H1 (cell line): ENCODE data around the gene CHMP1B. TPM values are rescaled to one million over a fixed set of nuclear protein-coding genes. Genes with fewer than 3 reads are reported as not detected.
A peak's percentile ranks its signal among the peaks of the same experiment; 100 is the strongest.

Experiments
- CTCF ChIA-PET: fragments of 300-600 bp; sonication (Branson Sonifier 250); formaldehyde crosslinking; loops from one replicate; lab custom pipeline; 2021; ENCODE audit not compliant: partially characterized antibody; lab: Charles Lee
- POLR2A ChIA-PET: fragments of 300-600 bp; sonication (Branson Sonifier 250); formaldehyde crosslinking; loops from one replicate; lab custom pipeline; 2021; ENCODE audit warnings: inconsistent platforms; ENCODE audit not compliant: partially characterized antibody; lab: Charles Lee
- DNase-seq, 2 experiments: peaks; one replicate each; pipeline versions ENCODE4 v3.0.0 to v3.0.0-alpha.2; 2010 to 2022; ENCODE audit warnings: low spot score in 2 of 2, low read depth in 1 of 2, mixed read lengths in 1 of 2
- FAIRE-seq: peaks from 2 replicates; lab custom pipeline; 2011; peaks lifted over from hg19 to GRCh38; lab: Jason Lieb, UNC
- H2AFZ ChIP-seq: 2 replicates; pipeline ENCODE4 v1.8.1; 2012; ENCODE audit warnings: low read length, inconsistent platforms
- H2AK5ac ChIP-seq: 2 replicates; pipeline ENCODE4 v1.6.1; 2013; ENCODE audit warnings: low read depth, low read length
- H2BK120ac ChIP-seq: replicated peaks from 2 replicates; pipeline ENCODE3; 2013; ENCODE audit warnings: low read depth, low read length, inconsistent platforms
- H2BK12ac ChIP-seq: 2 replicates; pipeline ENCODE4 v1.6.1; 2013; ENCODE audit warnings: low read depth, low read length
- H2BK15ac ChIP-seq: 2 replicates; pipeline ENCODE4 v1.6.1; 2013; ENCODE audit warnings: low read length
- H2BK20ac ChIP-seq: 2 replicates; pipeline ENCODE4 v1.6.1; 2013; ENCODE audit warnings: low read length
- H2BK5ac ChIP-seq: 2 replicates; pipeline ENCODE4 v1.6.1; 2013; ENCODE audit warnings: low read depth, low read length
- H3K14ac ChIP-seq: 2 replicates; pipeline ENCODE4 v1.6.1; 2013; ENCODE audit warnings: inconsistent platforms; ENCODE audit not compliant: insufficient read length
- H3K18ac ChIP-seq: 2 replicates; pipeline ENCODE4 v1.6.1; 2013; ENCODE audit warnings: low read length; ENCODE audit errors: extremely low read depth
- H3K23ac ChIP-seq: 2 replicates; pipeline ENCODE4 v1.6.1; 2013; ENCODE audit warnings: inconsistent platforms; ENCODE audit not compliant: insufficient read length
- H3K23me2 ChIP-seq: 2 replicates; pipeline ENCODE4 v1.6.1; 2013; ENCODE audit warnings: low read depth, low read length
- H3K27ac ChIP-seq: 2 replicates; pipeline ENCODE4 v1.6.1; 2011; ENCODE audit warnings: low read depth, low read length, inconsistent platforms
- H3K27me3 ChIP-seq, 4 experiments: replicated peaks in 1 of 4; 1 replicate in 1 of 4; 2 replicates in 3 of 4; pipeline versions ENCODE4 v1.6.1 to v1.8.1; 2011 to 2013; ENCODE audit warnings: low read length in 3 of 4, mild to moderate bottlenecking in 3 of 4, inconsistent platforms in 2 of 4, mixed read lengths in 2 of 4, moderate library complexity in 1 of 4; ENCODE audit not compliant: control insufficient read depth in 3 of 4, insufficient read depth in 3 of 4; ENCODE audit errors: extremely low read depth in 1 of 4
- H3K36me3 ChIP-seq, 4 experiments: 2 replicates each; pipeline versions ENCODE4 v1.6.1 to v1.8.1; 2011 to 2013; ENCODE audit warnings: mild to moderate bottlenecking in 4 of 4, low read length in 3 of 4, moderate library complexity in 2 of 4, control low read depth in 1 of 4, inconsistent platforms in 1 of 4; ENCODE audit not compliant: insufficient read depth in 4 of 4, control insufficient read depth in 2 of 4
- H3K4ac ChIP-seq: replicated peaks from 2 replicates; pipeline ENCODE3; 2013; ENCODE audit warnings: low read length, low read depth, mixed read lengths, inconsistent platforms; ENCODE audit not compliant: insufficient read length
- H3K4me1 ChIP-seq, 4 experiments: replicated peaks in 1 of 4; 1 replicate in 1 of 4; 2 replicates in 3 of 4; pipeline versions ENCODE4 v1.6.1 to v1.8.1; 2011 to 2013; ENCODE audit warnings: low read length in 3 of 4, inconsistent platforms in 2 of 4, mixed read lengths in 1 of 4; ENCODE audit not compliant: insufficient read depth in 4 of 4, control insufficient read depth in 3 of 4
- H3K4me2 ChIP-seq, 2 experiments: 2 replicates each; pipeline versions ENCODE4 v1.6.1 to v1.8.1; 2011 to 2013; ENCODE audit warnings: low read depth in 2 of 2, low read length in 2 of 2, control low read depth in 1 of 2, inconsistent platforms in 1 of 2, mild to moderate bottlenecking in 1 of 2; ENCODE audit not compliant: insufficient read depth in 1 of 2
- H3K4me3 ChIP-seq, 4 experiments: fragments of 200-600, 300-600 bp in 1 of 4; sonication (generic), shearing (Covaris generic), sonication (Bioruptor Twin) in 1 of 4; 2 replicates each; pipeline versions ENCODE4 v1.5.1 to v1.8.1; 2011 to 2016; ENCODE audit warnings: low read length in 4 of 4, low read depth in 3 of 4, control low read depth in 2 of 4, inconsistent platforms in 2 of 4, mild to moderate bottlenecking in 2 of 4, mixed read lengths in 1 of 4, moderate library complexity in 1 of 4; ENCODE audit not compliant: insufficient read depth in 2 of 4; ENCODE audit errors: extremely low read depth in 1 of 4
- H3K56ac ChIP-seq: replicated peaks from 2 replicates; pipeline ENCODE3; 2013; ENCODE audit warnings: low read depth, mild to moderate bottlenecking, mixed read lengths, low read length, inconsistent platforms; ENCODE audit not compliant: insufficient read length
- H3K79me1 ChIP-seq: 2 replicates; pipeline ENCODE4 v1.6.1; 2013; ENCODE audit warnings: low read depth, low read length, control low read depth
- H3K79me2 ChIP-seq, 2 experiments: 2 replicates each; pipeline versions ENCODE4 v1.6.1 to v1.8.1; 2012 to 2013; ENCODE audit warnings: low read length in 2 of 2, mild to moderate bottlenecking in 2 of 2, inconsistent platforms in 1 of 2; ENCODE audit not compliant: insufficient read depth in 2 of 2, control insufficient read depth in 1 of 2
- H3K9ac ChIP-seq, 4 experiments: replicated peaks in 1 of 4; 1 replicate in 1 of 4; 2 replicates in 3 of 4; pipeline versions ENCODE4 v1.6.1 to v1.8.1; 2011 to 2013; ENCODE audit warnings: low read depth in 3 of 4, low read length in 3 of 4, control low read depth in 2 of 4, mild to moderate bottlenecking in 2 of 4, moderate library complexity in 2 of 4, inconsistent platforms in 1 of 4; ENCODE audit errors: extremely low read depth in 1 of 4
- H3K9me3 ChIP-seq, 2 experiments: 2 replicates each; pipeline versions ENCODE4 v1.6.1 to v1.8.1; 2012 to 2013; ENCODE audit warnings: mild to moderate bottlenecking in 2 of 2, moderate library complexity in 2 of 2, control low read depth in 1 of 2, inconsistent platforms in 1 of 2, low read depth in 1 of 2, low read length in 1 of 2, mixed read lengths in 1 of 2; ENCODE audit not compliant: insufficient read depth in 2 of 2
- H4K20me1 ChIP-seq, 2 experiments: replicated peaks in 1 of 2; 2 replicates each; pipeline versions ENCODE3 to v1.8.1; 2011 to 2013; ENCODE audit warnings: inconsistent platforms in 2 of 2, low read length in 2 of 2, mild to moderate bottlenecking in 1 of 2; ENCODE audit not compliant: insufficient read depth in 2 of 2, control insufficient read depth in 1 of 2
- H4K5ac ChIP-seq: 2 replicates; pipeline ENCODE4 v1.6.1; 2013; ENCODE audit warnings: low read length, low read depth, mixed read lengths, inconsistent platforms; ENCODE audit not compliant: insufficient read length
- H4K8ac ChIP-seq: 2 replicates; pipeline ENCODE4 v1.8.0; 2013; ENCODE audit warnings: mild to moderate bottlenecking, moderate library complexity, low read length, inconsistent platforms; ENCODE audit not compliant: insufficient read depth; ENCODE audit errors: extremely low read depth
- H4K91ac ChIP-seq: replicated peaks from 2 replicates; pipeline ENCODE3; 2013; ENCODE audit warnings: low read length, mixed read lengths, inconsistent platforms; ENCODE audit not compliant: insufficient read length
- ASH2L ChIP-seq: fragments of 200-600, 300-600 bp; sonication (generic); IDR thresholded peaks from one replicate; pipeline ENCODE4 v1.7.1; 2017; ENCODE audit warnings: low read length
- BRCA1 ChIP-seq: IDR thresholded peaks from 2 replicates; pipeline ENCODE4 v1.6.1; 2012; ENCODE audit warnings: low read depth, low read length, improper control_type of control experiment
- CBX5 ChIP-seq: fragments of 300-800, 300-1000 bp; sonication (generic); IDR thresholded peaks from 2 replicates; pipeline ENCODE4 v1.7.1; 2016; ENCODE audit warnings: antibody characterized with exemption, low read length, low read depth
- CBX8 ChIP-seq: fragments of 300-800, 300-1000 bp; sonication (generic); IDR thresholded peaks from 2 replicates; pipeline ENCODE4 v1.7.1; 2016; ENCODE audit warnings: low read depth, low read length, borderline replicate concordance
- CHD1 ChIP-seq: IDR thresholded peaks from 2 replicates; pipeline ENCODE4 v1.6.1; 2012; ENCODE audit warnings: low read depth, low read length, improper control_type of control experiment
- CHD2 ChIP-seq: IDR thresholded peaks from 2 replicates; pipeline ENCODE4 v1.6.1; 2012; ENCODE audit warnings: low read length, improper control_type of control experiment
- CREB1 ChIP-seq: IDR thresholded peaks from 2 replicates; pipeline ENCODE4 v1.6.1; 2012; ENCODE audit warnings: inconsistent platforms
- HDAC2 ChIP-seq, 2 experiments: fragments of 300-600 bp in 1 of 2; sonication (generic) in 1 of 2; IDR thresholded peaks; 2 replicates each; pipeline ENCODE4 v1.6.1; 2011 to 2012; ENCODE audit warnings: low read depth in 2 of 2, low read length in 2 of 2, mild to moderate bottlenecking in 2 of 2, moderate library complexity in 2 of 2, borderline replicate concordance in 1 of 2, inconsistent platforms in 1 of 2
- MAFK ChIP-seq: IDR thresholded peaks from 2 replicates; pipeline ENCODE4 v1.6.1; 2012; ENCODE audit warnings: low read depth, mild to moderate bottlenecking, improper control_type of control experiment, low read length
- POU5F1 ChIP-seq: IDR thresholded peaks from 2 replicates; pipeline ENCODE4 v1.6.1; 2011; ENCODE audit warnings: low read depth, mild to moderate bottlenecking, low read length, moderate library complexity
- RFX5 ChIP-seq: IDR thresholded peaks from 2 replicates; pipeline ENCODE4 v1.6.1; 2011; ENCODE audit warnings: low read depth, low read length, improper control_type of control experiment, borderline replicate concordance
- SAP30 ChIP-seq: fragments of 300-600 bp; sonication (generic); IDR thresholded peaks from 2 replicates; pipeline ENCODE4 v1.7.1; 2012; ENCODE audit warnings: low read length, moderate library complexity, mild to moderate bottlenecking, inconsistent platforms; ENCODE audit not compliant: insufficient read depth, insufficient replicate concordance
- SIX5 ChIP-seq: IDR thresholded peaks from 2 replicates; pipeline ENCODE4 v1.6.1; 2011; ENCODE audit warnings: mild to moderate bottlenecking, low read depth, low read length
- SP2 ChIP-seq: IDR thresholded peaks from 2 replicates; pipeline ENCODE4 v1.6.1; 2012; ENCODE audit warnings: mild to moderate bottlenecking, low read length, inconsistent platforms
- SUZ12 ChIP-seq: fragments of 200-600 bp; sonication (generic); IDR thresholded peaks from 2 replicates; pipeline ENCODE4 v1.6.1; 2012; ENCODE audit warnings: mild to moderate bottlenecking, inconsistent platforms, low read length, moderate library complexity, mixed read lengths
- TCF12 ChIP-seq: IDR thresholded peaks from 2 replicates; pipeline ENCODE4 v1.6.1; 2011; ENCODE audit warnings: low read depth, mild to moderate bottlenecking, low read length
- WGBS, 2 experiments: shearing (Covaris generic) in 1 of 2; methylation state at CpG; one replicate each; pipeline versions ENCODE4 v1.1.6 to v1.1.7; 2013 to 2015; ENCODE audit warnings: low lambda C conversion rate in 2 of 2, mixed read lengths in 2 of 2, inconsistent platforms in 1 of 2, low coverage in 1 of 2, missing lambda C conversion rate in 1 of 2; ENCODE audit not compliant: insufficient replicate concordance in 2 of 2, insufficient coverage in 1 of 2, insufficient read length in 1 of 2; ENCODE audit errors: extremely low coverage in 1 of 2, missing lambda C conversion rate in 1 of 2; 5-methylcytosine and 5-hydroxymethylcytosine counted together
- polyA plus RNA-seq, 7 experiments: library from polyadenylated mRNA; depleted of rRNA in 3 of 7; stranded (reverse) in 5 of 7; unstranded in 2 of 7; fragments of >200 nt in 5 of 7; fragments of 200-250 nt in 2 of 7; gene quantifications; 1 replicate in 5 of 7; 2 replicates in 1 of 7; 4 replicates in 1 of 7; pipeline versions ENCODE4 v1.2.1 to v1.2.3, GENCODE V29; 2011 to 2013; ENCODE audit warnings: missing spikeins in 2 of 7, mixed read lengths in 2 of 7
- total RNA-seq: library from RNA; stranded (reverse); fragmentation: NEBNext Ultra II Directional; extraction: Animal tissue kit (Norgen Biotek cat#: 25700); gene quantifications from 2 replicates; pipeline ENCODE4 v1.2.1, GENCODE V29; 2021

The CHMP1B gene
- total and polyA plus RNA-seq, 2 of the 8 experiments (the other 6 are each of a cell fraction or from before 2014, with no cell fraction given), result 30.5 to 43.2 TPM

- POLR2A ChIA-PET, result interaction anchor here (1.1 to 1.7 kb wide), 2 partner anchors 13 to 16 kb away, joined by 3 read pairs; no protein-coding TSS in a partner anchor
- WGBS, 2 experiments, result 92% methylated on average over 5 of the region's 5 CpGs; no CpG with 5 or more reads in 1 of the 2 experiments
- CTCF ChIA-PET, result interaction anchor here (0.8 to 2.0 kb wide), 6 partner anchors 12 to 163 kb away, joined by 3 to 11 read pairs (median 5); no protein-coding TSS in a partner anchor
- TF ChIP-seq SP2 (no peak), ASH2L (no peak), SAP30 (no peak), CHD2 (no peak), CBX8 (no peak), CREB1 (no peak), RFX5 (no peak), CBX5 (no peak), MAFK (no peak), POU5F1 (no peak), BRCA1 (no peak), CHD1 (no peak), TCF12 (no peak), SIX5 (no peak), HDAC2 (IDR thresholded peaks at IDR 0.05; ENCODE audit: borderline replicate concordance in 1 of 2, low read depth in 2 of 2, low read length in 2 of 2) (no peak), SUZ12 (no peak)
Observed at GRCh38 chr18:11834772-11835171, 16.4 kb upstream of the CHMP1B start.

More at GRCh38 chr18:11834772-11835171, 16.4 kb upstream of the CHMP1B start:
- DNase-seq, result no peak
- H4K8ac ChIP-seq, result no peak overlapping the region
- no peaks in the 10 kb centered on the region for H3K23me2 ChIP-seq
- no peak overlapping the region for H2BK20ac ChIP-seq
- H4K5ac ChIP-seq, result no peak overlapping the region
- no peak overlapping the region for H3K4me2 ChIP-seq
- peak overlapping the region; percentile 83; the same call in 1 of the 2 replicates for H2BK15ac ChIP-seq
- H3K9me3 ChIP-seq, result no peaks in the 10 kb centered on the region
- no peak overlapping the region for H2BK12ac ChIP-seq
- no peak overlapping the region for H3K14ac ChIP-seq
- H3K27ac ChIP-seq, result no peak overlapping the region
- H3K79me1 ChIP-seq, result no peaks in the 10 kb centered on the region
- H2AFZ ChIP-seq, result no peak overlapping the region
- no peaks in the 10 kb centered on the region for H3K79me2 ChIP-seq
- H3K4me1 ChIP-seq, result 0 out of 7 replicates have a peak, but pooled peaks cover 0 to 7% (median 0%) of the 10 kb centered on the region in 4 experiments
- no peak overlapping the region for H3K18ac ChIP-seq
- FAIRE-seq, result no peak
- no peak overlapping the region for H2BK120ac ChIP-seq
- no peak overlapping the region for H3K4ac ChIP-seq
- H4K20me1 ChIP-seq, result no peaks in the 10 kb centered on the region
- no peak overlapping the region for H3K4me3 ChIP-seq
- H2BK5ac ChIP-seq, result no peak overlapping the region
- H3K36me3 ChIP-seq, result no peaks in the 10 kb centered on the region
- H2AK5ac ChIP-seq, result peak overlapping the region; percentile 93; the same call in 1 of the 2 replicates
- H3K27me3 ChIP-seq, result no peaks in the 10 kb centered on the region
- no peak overlapping the region for H3K9ac ChIP-seq
- no peak overlapping the region for H3K56ac ChIP-seq
- no peak overlapping the region for H4K91ac ChIP-seq
- no peak overlapping the region for H3K23ac ChIP-seq
